SU-DHL-6 (cell line): Measurements from ENCODE around the gene FGD4.
A peak's percentile ranks its signal among the peaks of the same experiment; 100 is the strongest.

Experiments used
- H2AFZ ChIP-seq: fragments of 200-600 bp; sonication (generic); 2 replicates; pipeline ENCODE4 v1.6.1; 2014; ENCODE audit warnings: low read depth, mild to moderate bottlenecking, moderate library complexity, mixed read lengths, antibody characterized with exemption, low read length; ENCODE audit not compliant: severe bottlenecking
- H3F3A ChIP-seq: fragments of 200-600 bp; shearing (Covaris generic); 2 replicates; pipeline ENCODE4 v1.6.0; 2016; ENCODE audit warnings: antibody characterized with exemption, mild to moderate bottlenecking; ENCODE audit not compliant: insufficient read depth
- H3K27ac ChIP-seq: fragments of 200-600 bp; sonication (generic); 2 replicates; pipeline ENCODE4 v1.5.1; 2016; ENCODE audit warnings: low read depth, mild to moderate bottlenecking, low read length, moderate library complexity, mixed read lengths
- H3K27me3 ChIP-seq: fragments of 200-600 bp; sonication (generic), shearing (Covaris generic); 2 replicates; pipeline ENCODE4 v1.6.0; 2014; ENCODE audit warnings: mild to moderate bottlenecking, low read length
- H3K36me3 ChIP-seq: fragments of 200-600 bp; sonication (generic); 2 replicates; pipeline ENCODE4 v1.6.1; 2014; ENCODE audit warnings: mild to moderate bottlenecking, low read length, mixed read lengths
- H3K4me2 ChIP-seq: fragments of 300-600, 200-600 bp; shearing (Covaris generic), sonication (generic); 2 replicates; pipeline ENCODE4 v1.6.0; 2014; ENCODE audit warnings: low read length, low read depth, mild to moderate bottlenecking; ENCODE audit not compliant: poor library complexity, severe bottlenecking
- H3K4me3 ChIP-seq: fragments of 200-600 bp; sonication (generic); 2 replicates; pipeline ENCODE4 v1.5.1; 2014; ENCODE audit warnings: antibody characterized with exemption, low read length, mild to moderate bottlenecking, mixed read lengths; ENCODE audit not compliant: insufficient read depth, poor library complexity, severe bottlenecking
- H3K79me2 ChIP-seq: fragments of 200-600 bp; sonication (generic); 2 replicates; pipeline ENCODE4 v1.6.1; 2014; ENCODE audit warnings: mild to moderate bottlenecking, low read length, moderate library complexity; ENCODE audit not compliant: insufficient read depth
- H3K9ac ChIP-seq: fragments of 200-600 bp; sonication (generic); 2 replicates; pipeline ENCODE4 v1.7.0; 2014; ENCODE audit warnings: mild to moderate bottlenecking, low read length
- H3K9me2 ChIP-seq: fragments of 200-600 bp; sonication (generic); replicated peaks from 2 replicates; pipeline ENCODE4 v1.6.1; 2014; ENCODE audit warnings: low read length; ENCODE audit not compliant: insufficient read depth
- H3K9me3 ChIP-seq: fragments of 200-600 bp; sonication (generic); 2 replicates; pipeline ENCODE4 v1.6.1; 2014; ENCODE audit warnings: low read length, mixed read lengths; ENCODE audit not compliant: insufficient read depth
- H4K20me1 ChIP-seq: fragments of 200-600 bp; sonication (generic); 2 replicates; pipeline ENCODE4 v1.6.1; 2014; ENCODE audit warnings: low read depth, mild to moderate bottlenecking, antibody characterized with exemption, low read length, moderate library complexity, mixed read lengths
- EZH2phosphoT487 ChIP-seq: fragments of 200-600 bp; sonication (generic), shearing (Covaris generic); conservative IDR thresholded peaks from 2 replicates; pipeline ENCODE4 v1.6.1; 2018; ENCODE audit warnings: mild to moderate bottlenecking, antibody characterized with exemption, low read length, moderate library complexity, mixed read lengths
- TF ChIP-seq, protein P1 (sequence below): fragments of 200-600 bp; sonication (generic); IDR thresholded peaks from one replicate; pipeline ENCODE4 v1.5.1; 2017; ENCODE audit warnings: antibody characterized with exemption, mild to moderate bottlenecking, low read length, moderate library complexity; ENCODE audit not compliant: insufficient read depth, poor library complexity, severe bottlenecking

Gene FGD4

DNA sequence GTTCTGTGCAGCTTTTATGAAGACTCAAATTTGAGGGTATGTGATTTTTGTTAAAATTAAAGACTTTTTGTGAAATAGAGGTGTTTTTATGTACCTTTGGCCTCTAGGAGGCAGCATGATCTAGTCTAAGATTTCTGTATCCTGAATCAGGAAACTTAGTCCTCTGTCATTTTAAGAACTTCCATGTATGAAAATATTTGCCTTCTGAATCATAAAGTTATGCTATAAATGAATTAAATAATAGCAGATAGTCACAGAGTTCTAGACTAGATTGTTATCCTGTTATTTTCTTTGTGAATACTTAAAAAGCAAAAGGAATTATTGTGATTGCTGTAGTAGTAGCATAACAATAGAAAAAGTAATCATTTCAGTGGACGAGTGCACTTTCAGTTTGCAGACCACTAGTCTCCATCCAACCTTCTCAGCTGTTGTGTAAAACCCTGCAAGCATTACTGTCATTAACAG, 56.3 kb downstream of the FGD4 start:
- no peak overlapping the region for H3K9ac ChIP-seq
- TF ChIP-seq, protein P1, sequence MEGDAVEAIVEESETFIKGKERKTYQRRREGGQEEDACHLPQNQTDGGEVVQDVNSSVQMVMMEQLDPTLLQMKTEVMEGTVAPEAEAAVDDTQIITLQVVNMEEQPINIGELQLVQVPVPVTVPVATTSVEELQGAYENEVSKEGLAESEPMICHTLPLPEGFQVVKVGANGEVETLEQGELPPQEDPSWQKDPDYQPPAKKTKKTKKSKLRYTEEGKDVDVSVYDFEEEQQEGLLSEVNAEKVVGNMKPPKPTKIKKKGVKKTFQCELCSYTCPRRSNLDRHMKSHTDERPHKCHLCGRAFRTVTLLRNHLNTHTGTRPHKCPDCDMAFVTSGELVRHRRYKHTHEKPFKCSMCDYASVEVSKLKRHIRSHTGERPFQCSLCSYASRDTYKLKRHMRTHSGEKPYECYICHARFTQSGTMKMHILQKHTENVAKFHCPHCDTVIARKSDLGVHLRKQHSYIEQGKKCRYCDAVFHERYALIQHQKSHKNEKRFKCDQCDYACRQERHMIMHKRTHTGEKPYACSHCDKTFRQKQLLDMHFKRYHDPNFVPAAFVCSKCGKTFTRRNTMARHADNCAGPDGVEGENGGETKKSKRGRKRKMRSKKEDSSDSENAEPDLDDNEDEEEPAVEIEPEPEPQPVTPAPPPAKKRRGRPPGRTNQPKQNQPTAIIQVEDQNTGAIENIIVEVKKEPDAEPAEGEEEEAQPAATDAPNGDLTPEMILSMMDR, result peak; percentile 43
- no peak for TF ChIP-seq EZH2phosphoT487
- H3K27ac ChIP-seq, result no peak overlapping the region
- H4K20me1 ChIP-seq, result no peaks in the 10 kb centered on the region
- no peak overlapping the region for H3K4me3 ChIP-seq
- H3K27me3 ChIP-seq, result no peaks in the 10 kb centered on the region
- no peaks in the 10 kb centered on the region for H3K36me3 ChIP-seq
- peak overlapping the region; percentile 44 for H3K4me2 ChIP-seq
- H3K9me2 ChIP-seq, result no peaks in the 10 kb centered on the region
- H3F3A ChIP-seq, result no peaks in the 10 kb centered on the region
- no peak overlapping the region for H2AFZ ChIP-seq
- no peaks in the 10 kb centered on the region for H3K79me2 ChIP-seq
- H3K9me3 ChIP-seq, result no peaks in the 10 kb centered on the region

DNA sequence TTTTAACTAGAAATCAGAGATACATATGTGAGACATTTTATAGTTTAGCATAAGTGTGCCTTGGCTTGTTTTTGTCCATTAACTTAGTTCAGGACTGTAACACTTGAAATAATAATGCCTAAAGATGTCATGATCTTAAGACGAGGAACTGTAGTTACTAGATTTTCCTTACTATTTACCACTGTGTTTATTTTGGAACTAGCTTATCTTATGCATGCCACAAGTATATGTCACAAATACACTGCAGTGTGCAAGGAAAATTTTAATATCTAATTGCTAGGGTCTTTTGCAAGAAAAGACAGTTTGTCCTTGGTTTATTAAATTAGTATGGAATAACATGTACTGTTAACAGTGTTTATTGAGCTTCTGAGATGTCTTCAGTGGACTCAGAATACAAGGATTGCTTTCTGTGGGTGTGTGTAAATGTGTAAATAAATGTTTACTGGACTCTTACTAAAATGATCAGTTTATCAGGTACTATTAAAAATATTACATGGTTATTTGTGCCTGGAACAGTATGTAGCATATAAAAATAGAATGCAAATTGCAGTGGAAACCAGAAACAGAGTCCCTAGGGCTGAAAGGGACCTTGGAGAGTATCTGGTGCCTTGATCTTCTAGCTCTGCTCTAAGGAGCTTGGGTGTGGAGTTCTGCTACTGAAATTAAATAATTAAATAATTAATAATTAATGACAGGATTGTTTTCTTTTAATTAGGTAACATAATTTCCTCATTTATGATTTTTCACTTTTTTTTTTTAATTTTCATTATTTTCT, 58.1 kb downstream of the FGD4 start:
- no peak overlapping the region for H3K4me2 ChIP-seq
- H3K9ac ChIP-seq, result no peak overlapping the region
- no peak overlapping the region for H3K4me3 ChIP-seq
- H3K9me2 ChIP-seq, result no peaks in the 10 kb centered on the region
- TF ChIP-seq, protein P1, result no peak
- TF ChIP-seq EZH2phosphoT487, result no peak
- H3F3A ChIP-seq, result no peaks in the 10 kb centered on the region
- H3K36me3 ChIP-seq, result no peaks in the 10 kb centered on the region
- H3K79me2 ChIP-seq, result no peaks in the 10 kb centered on the region
- H3K27ac ChIP-seq, result no peak overlapping the region
- H4K20me1 ChIP-seq, result no peaks in the 10 kb centered on the region
- H3K27me3 ChIP-seq, result no peaks in the 10 kb centered on the region
- no peak overlapping the region for H2AFZ ChIP-seq
- no peaks in the 10 kb centered on the region for H3K9me3 ChIP-seq

DNA sequence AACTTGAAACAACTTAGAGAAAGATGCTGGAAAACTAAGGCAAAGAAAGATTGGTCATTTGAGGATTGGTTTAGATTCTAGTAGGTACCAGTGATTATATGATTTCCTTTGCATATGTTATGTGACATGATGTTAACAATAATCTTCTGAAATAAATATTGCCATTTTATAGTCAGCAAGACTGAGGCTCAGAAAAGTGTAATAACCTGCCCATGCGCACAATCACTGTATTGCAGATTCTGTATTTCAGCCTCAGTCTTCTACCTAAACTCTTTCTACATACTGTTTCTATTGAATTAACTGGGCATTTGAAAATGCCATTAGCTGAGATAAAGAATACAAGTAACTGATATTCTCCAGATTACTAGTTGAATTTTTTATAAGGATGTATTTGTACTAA, 61.3 kb downstream of the FGD4 start:
- no peaks in the 10 kb centered on the region for H4K20me1 ChIP-seq
- no peaks in the 10 kb centered on the region for H3F3A ChIP-seq
- no peak overlapping the region for H3K4me2 ChIP-seq
- H3K9me2 ChIP-seq, result no peaks in the 10 kb centered on the region
- H3K9me3 ChIP-seq, result no peaks in the 10 kb centered on the region
- no peaks in the 10 kb centered on the region for H3K27me3 ChIP-seq
- H3K9ac ChIP-seq, result no peak overlapping the region
- H3K4me3 ChIP-seq, result no peak overlapping the region
- H2AFZ ChIP-seq, result no peak overlapping the region
- TF ChIP-seq, protein P1, result no peak
- TF ChIP-seq EZH2phosphoT487, result no peak
- no peaks in the 10 kb centered on the region for H3K36me3 ChIP-seq
- H3K27ac ChIP-seq, result no peak overlapping the region
- no peaks in the 10 kb centered on the region for H3K79me2 ChIP-seq
